ENCODE results near the gene MED16. TPM values are rescaled to one million over a fixed set of nuclear protein-coding genes. Genes with fewer than 3 reads are reported as not detected.

The MED16 gene
- total and polyA plus RNA-seq, 2 of the 4 experiments (the other 2 are of a cell fraction), result 8.1 to 40.2 TPM

DNA sequence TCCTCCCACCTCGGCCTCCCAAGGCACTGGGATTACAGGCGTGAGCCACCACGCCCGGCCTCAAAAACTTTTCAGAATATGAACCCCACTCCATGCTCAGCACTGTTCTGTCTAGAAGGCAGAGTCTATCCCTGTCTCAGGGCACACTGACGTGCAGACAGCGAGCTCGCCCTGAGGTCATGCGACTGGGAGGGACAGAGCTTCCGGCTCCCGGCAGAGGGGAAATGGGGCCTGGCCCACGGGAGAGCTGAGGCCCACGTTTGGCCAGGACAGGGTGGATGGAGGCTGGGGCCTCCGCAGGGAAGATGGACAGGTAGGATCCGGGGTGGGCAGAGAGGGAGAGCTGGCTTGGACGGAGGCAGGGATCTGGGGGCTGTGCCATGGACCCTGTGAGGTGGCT lies 68.1 kb downstream of the MED16 start:
- CTCF ChIA-PET, result no interaction called here

More for the DNA sequence above, 68.1 kb downstream of the MED16 start:
- H4K20me1 ChIP-seq (ENCODE audit: insufficient read depth, low read length), result no peaks in the 10 kb centered on the region
- intact Hi-C loops (cut with micrococcal nuclease) (no loop called here), dilution Hi-C loops (cut with HindIII; ENCODE audit: low sequenced_read_pairs, unreplicated experiment) (no loop called here), in situ Hi-C loops (cut with MboI; ENCODE audit: low sequenced_read_pairs) (no loop called here)
- no peak overlapping the region for H4K8ac ChIP-seq (ENCODE audit: low read depth in 2 of 2, low read length in 2 of 2)
- H2BK20ac ChIP-seq (ENCODE audit: low read depth, low read length), result no peak overlapping the region
- DNase-seq, result no peak
- no peaks in the 10 kb centered on the region for H3K36me3 ChIP-seq (ENCODE audit: control insufficient read depth, insufficient read depth, low read length)
- H3K27ac ChIP-seq (ENCODE audit: insufficient read depth, low read length), result no peak overlapping the region
- no peak overlapping the region for H4K91ac ChIP-seq (ENCODE audit: insufficient read depth, low read depth, low read length)
- no peak overlapping the region for H3K23ac ChIP-seq (ENCODE audit: low read depth, low read length)
- TF ChIP-seq FOS (IDR thresholded peaks at IDR 0.05; ENCODE audit: low read depth, low read length) (no peak), CEBPB (IDR thresholded peaks at IDR 0.05; ENCODE audit: low read depth, low read length) (no peak), POLR2A (IDR thresholded peaks at IDR 0.05; ENCODE audit: low read depth, low read length) (no peak), MAFK (IDR thresholded peaks at IDR 0.05; ENCODE audit: low read depth, low read length) (no peak), RFX5 (IDR thresholded peaks at IDR 0.05; ENCODE audit: low read depth, low read length) (no peak), NFE2L2 (IDR thresholded peaks at IDR 0.05; ENCODE audit: low read depth, low read length) (no peak), SMC3 (IDR thresholded peaks at IDR 0.05; ENCODE audit: low read depth, low read length) (no peak), MXI1 (IDR thresholded peaks at IDR 0.05; ENCODE audit: borderline replicate concordance, low read depth, low read length) (no peak), BHLHE40 (IDR thresholded peaks at IDR 0.05; ENCODE audit: low read depth, low read length) (no peak), MAZ (IDR thresholded peaks at IDR 0.05; ENCODE audit: borderline replicate concordance, low read depth, low read length) (no peak), CHD1 (IDR thresholded peaks at IDR 0.05; ENCODE audit: low read depth, low read length) (no peak), RAD21 (IDR thresholded peaks at IDR 0.05; ENCODE audit: low read length) (no peak), RCOR1 (IDR thresholded peaks at IDR 0.05; ENCODE audit: insufficient replicate concordance, low read length) (no peak)
- TF ChIP-seq, protein P1, sequence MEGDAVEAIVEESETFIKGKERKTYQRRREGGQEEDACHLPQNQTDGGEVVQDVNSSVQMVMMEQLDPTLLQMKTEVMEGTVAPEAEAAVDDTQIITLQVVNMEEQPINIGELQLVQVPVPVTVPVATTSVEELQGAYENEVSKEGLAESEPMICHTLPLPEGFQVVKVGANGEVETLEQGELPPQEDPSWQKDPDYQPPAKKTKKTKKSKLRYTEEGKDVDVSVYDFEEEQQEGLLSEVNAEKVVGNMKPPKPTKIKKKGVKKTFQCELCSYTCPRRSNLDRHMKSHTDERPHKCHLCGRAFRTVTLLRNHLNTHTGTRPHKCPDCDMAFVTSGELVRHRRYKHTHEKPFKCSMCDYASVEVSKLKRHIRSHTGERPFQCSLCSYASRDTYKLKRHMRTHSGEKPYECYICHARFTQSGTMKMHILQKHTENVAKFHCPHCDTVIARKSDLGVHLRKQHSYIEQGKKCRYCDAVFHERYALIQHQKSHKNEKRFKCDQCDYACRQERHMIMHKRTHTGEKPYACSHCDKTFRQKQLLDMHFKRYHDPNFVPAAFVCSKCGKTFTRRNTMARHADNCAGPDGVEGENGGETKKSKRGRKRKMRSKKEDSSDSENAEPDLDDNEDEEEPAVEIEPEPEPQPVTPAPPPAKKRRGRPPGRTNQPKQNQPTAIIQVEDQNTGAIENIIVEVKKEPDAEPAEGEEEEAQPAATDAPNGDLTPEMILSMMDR (conservative IDR thresholded peaks at IDR 0.05; ENCODE audit: low read depth, low read length), result no peak
- TF ChIP-seq, protein P2, sequence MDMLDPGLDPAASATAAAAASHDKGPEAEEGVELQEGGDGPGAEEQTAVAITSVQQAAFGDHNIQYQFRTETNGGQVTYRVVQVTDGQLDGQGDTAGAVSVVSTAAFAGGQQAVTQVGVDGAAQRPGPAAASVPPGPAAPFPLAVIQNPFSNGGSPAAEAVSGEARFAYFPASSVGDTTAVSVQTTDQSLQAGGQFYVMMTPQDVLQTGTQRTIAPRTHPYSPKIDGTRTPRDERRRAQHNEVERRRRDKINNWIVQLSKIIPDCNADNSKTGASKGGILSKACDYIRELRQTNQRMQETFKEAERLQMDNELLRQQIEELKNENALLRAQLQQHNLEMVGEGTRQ (IDR thresholded peaks at IDR 0.05; ENCODE audit: low read depth, low read length), result no peak
- TF ChIP-seq, protein P3, sequence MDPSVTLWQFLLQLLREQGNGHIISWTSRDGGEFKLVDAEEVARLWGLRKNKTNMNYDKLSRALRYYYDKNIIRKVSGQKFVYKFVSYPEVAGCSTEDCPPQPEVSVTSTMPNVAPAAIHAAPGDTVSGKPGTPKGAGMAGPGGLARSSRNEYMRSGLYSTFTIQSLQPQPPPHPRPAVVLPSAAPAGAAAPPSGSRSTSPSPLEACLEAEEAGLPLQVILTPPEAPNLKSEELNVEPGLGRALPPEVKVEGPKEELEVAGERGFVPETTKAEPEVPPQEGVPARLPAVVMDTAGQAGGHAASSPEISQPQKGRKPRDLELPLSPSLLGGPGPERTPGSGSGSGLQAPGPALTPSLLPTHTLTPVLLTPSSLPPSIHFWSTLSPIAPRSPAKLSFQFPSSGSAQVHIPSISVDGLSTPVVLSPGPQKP (IDR thresholded peaks at IDR 0.05; ENCODE audit: borderline replicate concordance, low read depth, low read length), result no peak
- WGBS, 2 experiments (ENCODE audit: extremely low coverage in 2 of 2, insufficient read length in 1 of 2), result 74% methylated on average over 11 of the region's 15 CpGs; no CpG with 5 or more reads in 1 of the 2 experiments
- no TSS peak for BruUV-seq (replicated peaks)
- POLR2A ChIA-PET (ENCODE audit: unreplicated experiment), result no interaction called here
- H3K9ac ChIP-seq (ENCODE audit: low read depth, low read length), result no peak overlapping the region
- ATAC-seq (ENCODE audit: low read depth), result no peak
- no peaks in the 10 kb centered on the region for H3K9me1 ChIP-seq (ENCODE audit: insufficient read depth, low read length)
- no peak overlapping the region for H3K18ac ChIP-seq (ENCODE audit: low read depth, low read length)
- H3K4ac ChIP-seq (ENCODE audit: low read depth, low read length), result no peak overlapping the region
- no peak overlapping the region for H3K4me3 ChIP-seq (ENCODE audit: insufficient read depth, low read depth, low read length)
- no peak overlapping the region for H2AK5ac ChIP-seq (ENCODE audit: low read depth, low read length)
- H2AK9ac ChIP-seq (replicated peaks; ENCODE audit: low read depth, low read length, poor library complexity), result no peak overlapping the region
- H3K4me1 ChIP-seq (ENCODE audit: control insufficient read depth, insufficient read depth, low read length), result peaks cover 3% of the 10 kb centered on the region; the same call in 1 of the 2 replicates
- no peak overlapping the region for H2BK5ac ChIP-seq (ENCODE audit: low read depth, low read length, poor library complexity, severe bottlenecking)
- peaks cover 2% of the 10 kb centered on the region; the same call in 1 of the 2 replicates for H3K27me3 ChIP-seq (ENCODE audit: control insufficient read depth, insufficient read depth, low read length)
- no peak overlapping the region for H2BK15ac ChIP-seq (ENCODE audit: low read depth, low read length)
- H2AFZ ChIP-seq (replicated peaks; ENCODE audit: low read length, poor library complexity), result no peak overlapping the region
- H3K4me2 ChIP-seq (ENCODE audit: low read depth, low read length), result no peak overlapping the region
- H2BK120ac ChIP-seq (ENCODE audit: low read depth, low read length), result no peak overlapping the region
- no peaks in the 10 kb centered on the region for H3K79me1 ChIP-seq (ENCODE audit: low read depth in 1 of 2, low read length in 2 of 2)
- no peak overlapping the region for H3K14ac ChIP-seq (replicated peaks; ENCODE audit: low read depth, low read length)
- H4K5ac ChIP-seq (ENCODE audit: low read depth, low read length), result no peak overlapping the region
- H3K9me3 ChIP-seq (ENCODE audit: control insufficient read depth, insufficient read depth, low read length), result no peaks in the 10 kb centered on the region
- no peak overlapping the region for H3K56ac ChIP-seq (ENCODE audit: extremely low read depth, insufficient read depth, low read length)

Data from IMR-90 (cell line).